ENCODE measurements around the gene IGSF11. TPM values are rescaled to one million over a fixed set of nuclear protein-coding genes. Genes with fewer than 3 reads are reported as not detected.

The IGSF11 gene
- total RNA-seq, 5 donors from 2014 or later (not counting 1 experiment from before 2014, with no cell fraction given): 0.20 to 0.70 (median 0.41) TPM

- no CpG with 5 or more reads among the region's 2 CpGs for WGBS (ENCODE audit: insufficient coverage)
- no peaks in the 10 kb centered on the region for H3K36me3 Mint-ChIP-seq
- H3K4me1 Mint-ChIP-seq: no peaks in the 10 kb centered on the region
- H3K27ac ChIP-seq (ENCODE audit: low read length): no peak overlapping the region
- DNase-seq (no peak), ATAC-seq (replicated peaks in 1 of 4) (no peak)
- no peaks in the 10 kb centered on the region for H3K4me1 ChIP-seq (ENCODE audit: control insufficient read depth in 1 of 2, extremely low read depth in 1 of 2, insufficient read depth in 2 of 2, low read length in 2 of 2)
- H3K4me3 Mint-ChIP-seq: no peak overlapping the region
- POLR2A ChIA-PET: no interaction called here
- no peaks in the 10 kb centered on the region for H3K36me3 ChIP-seq (ENCODE audit: control insufficient read depth in 2 of 2, extremely low read depth in 1 of 2, insufficient read depth in 1 of 2, low read length in 1 of 2)
- H3K27me3 ChIP-seq (replicated peaks in 1 of 2; ENCODE audit: control insufficient read depth in 2 of 2, extremely low read depth in 1 of 2, insufficient read depth in 2 of 2, low read length in 1 of 2): no peaks in the 10 kb centered on the region
- CTCF ChIA-PET: no interaction called here
- peaks cover 0 to 5% of the 10 kb centered on the region in 2 donors for H3K27me3 Mint-ChIP-seq
- H3K4me3 ChIP-seq (ENCODE audit: control insufficient read depth in 1 of 2, extremely low read depth in 1 of 2, low read length in 1 of 2): no peak overlapping the region
- no peaks in the 10 kb centered on the region for H3K9me3 Mint-ChIP-seq
- no peaks in the 10 kb centered on the region for H3K9me3 ChIP-seq
- no peak overlapping the region for H3K27ac Mint-ChIP-seq
Measured at GRCh38 chr3:119062892-119063291, 28.2 kb upstream of the IGSF11 start.

- DNase-seq: no peak
- no peak for ATAC-seq (replicated peaks in 1 of 4)
- Histone ChIP-seq H3K4me3 (ENCODE audit: control insufficient read depth in 1 of 2, extremely low read depth in 1 of 2, low read length in 1 of 2) (no peak overlapping the region), H3K9me3 (no peaks in the 10 kb centered on the region), H3K36me3 (ENCODE audit: control insufficient read depth in 2 of 2, extremely low read depth in 1 of 2, insufficient read depth in 1 of 2, low read length in 1 of 2) (no peaks in the 10 kb centered on the region), H3K27me3 (replicated peaks in 1 of 2; ENCODE audit: control insufficient read depth in 2 of 2, extremely low read depth in 1 of 2, insufficient read depth in 2 of 2, low read length in 1 of 2) (peaks cover 0 to 6% of the 10 kb centered on the region in 2 experiments), H3K27ac (ENCODE audit: low read length) (no peak overlapping the region), H3K4me1 (ENCODE audit: control insufficient read depth in 1 of 2, extremely low read depth in 1 of 2, insufficient read depth in 2 of 2, low read length in 2 of 2) (no peaks in the 10 kb centered on the region)
- H3K36me3 Mint-ChIP-seq: peaks cover 3% of the 10 kb centered on the region
- ChIA-PET POLR2A (no interaction called here), CTCF (interaction anchor here in 1 of 2 donors (0.9 to 1.1 kb wide), 2 partner anchors 11 to 160 kb away, joined by 4 read pairs; no protein-coding TSS in a partner anchor)
- peaks cover 26 to 27% of the 10 kb centered on the region in 2 donors for H3K27me3 Mint-ChIP-seq
- no peak overlapping the region for H3K4me3 Mint-ChIP-seq
- no peaks in the 10 kb centered on the region for H3K4me1 Mint-ChIP-seq
- peaks cover 0 to 12% (median 0%) of the 10 kb centered on the region in 3 donors for H3K9me3 Mint-ChIP-seq
- 88% methylated on average over 1 of the region's 2 CpGs for WGBS (ENCODE audit: insufficient coverage)
- H3K27ac Mint-ChIP-seq: no peak overlapping the region
Measured at GRCh38 chr3:119044593-119044992, 9.9 kb upstream of the IGSF11 start.

- ATAC-seq (replicated peaks in 1 of 4) (no peak), DNase-seq (no peak)
- Mint-ChIP-seq H3K27ac (no peak overlapping the region), H3K27me3 (peaks cover 39 to 42% of the 10 kb centered on the region in 2 donors), H3K36me3 (peaks cover 3% of the 10 kb centered on the region), H3K4me3 (no peak overlapping the region), H3K4me1 (no peaks in the 10 kb centered on the region), H3K9me3 (peaks cover 0 to 12% (median 0%) of the 10 kb centered on the region in 3 donors)
- no peaks in the 10 kb centered on the region for H3K9me3 ChIP-seq
- WGBS (ENCODE audit: insufficient coverage): 100% methylated on average over 1 of the region's 2 CpGs
- ChIA-PET CTCF (interaction anchor here (0.6 to 2.5 kb wide), 4 partner anchors 8 to 283 kb away, joined by 5 to 16 read pairs (median 8); partner anchors contain the start of gene IGSF11 (in 1 of the 2)), POLR2A (interaction anchor here in 1 of 2 donors (0.6 kb wide), 1 partner anchor 247 kb away, joined by 3 read pairs; no protein-coding TSS in a partner anchor)
- no peaks in the 10 kb centered on the region for H3K36me3 ChIP-seq (ENCODE audit: control insufficient read depth in 2 of 2, extremely low read depth in 1 of 2, insufficient read depth in 1 of 2, low read length in 1 of 2)
- H3K4me1 ChIP-seq (ENCODE audit: control insufficient read depth in 1 of 2, extremely low read depth in 1 of 2, insufficient read depth in 2 of 2, low read length in 2 of 2): no peaks in the 10 kb centered on the region
- no peak overlapping the region for H3K27ac ChIP-seq (ENCODE audit: low read length)
- H3K27me3 ChIP-seq (replicated peaks in 1 of 2; ENCODE audit: control insufficient read depth in 2 of 2, extremely low read depth in 1 of 2, insufficient read depth in 2 of 2, low read length in 1 of 2): peaks cover 3 to 6% of the 10 kb centered on the region in 2 experiments
- no peak overlapping the region for H3K4me3 ChIP-seq (ENCODE audit: control insufficient read depth in 1 of 2, extremely low read depth in 1 of 2, low read length in 1 of 2)
Measured at GRCh38 chr3:119042162-119042561, 7.5 kb upstream of the IGSF11 start.

GRCh38 chr3:119035014-119035346 is 334 bp upstream of the IGSF11 start:
- peak overlapping the region; percentile 69 to 90 (median 71) for H3K4me3 Mint-ChIP-seq
- H3K27ac Mint-ChIP-seq: no peak overlapping the region
- ATAC-seq (replicated peaks in 1 of 4): no peak
- H3K36me3 ChIP-seq (ENCODE audit: control insufficient read depth in 2 of 2, extremely low read depth in 1 of 2, insufficient read depth in 1 of 2, low read length in 1 of 2): no peaks in the 10 kb centered on the region
- H3K4me1 ChIP-seq (ENCODE audit: control insufficient read depth in 1 of 2, extremely low read depth in 1 of 2, insufficient read depth in 2 of 2, low read length in 2 of 2): peaks cover 2 to 9% of the 10 kb centered on the region in 2 experiments
- under 1% methylated on average over 17 of the region's 18 CpGs for WGBS (ENCODE audit: insufficient coverage)
- peaks cover 42 to 51% of the 10 kb centered on the region in 2 donors for H3K27me3 Mint-ChIP-seq
- H3K4me3 ChIP-seq (ENCODE audit: control insufficient read depth in 1 of 2, extremely low read depth in 1 of 2, low read length in 1 of 2): peak overlapping the region; percentile 62 to 90
- DNase-seq: no peak
- CTCF ChIA-PET: interaction anchor here (0.5 to 6.6 kb wide), 20 partner anchors 17 to 1561 kb away, joined by 3 to 215 read pairs (median 4); no protein-coding TSS in a partner anchor
- POLR2A ChIA-PET: interaction anchor here in 1 of 2 donors (0.6 kb wide), 1 partner anchor 151 kb away, joined by 3 read pairs; no protein-coding TSS in a partner anchor
- no peak overlapping the region for H3K27ac ChIP-seq (ENCODE audit: low read length)
- H3K9me3 Mint-ChIP-seq: no peaks in the 10 kb centered on the region
- no peaks in the 10 kb centered on the region for H3K9me3 ChIP-seq
- H3K4me1 Mint-ChIP-seq: peaks cover 8 to 14% (median 14%) of the 10 kb centered on the region in 3 donors
- H3K36me3 Mint-ChIP-seq: no peaks in the 10 kb centered on the region
- peaks cover 6 to 21% of the 10 kb centered on the region in 2 experiments for H3K27me3 ChIP-seq (replicated peaks in 1 of 2; ENCODE audit: control insufficient read depth in 2 of 2, extremely low read depth in 1 of 2, insufficient read depth in 2 of 2, low read length in 1 of 2)

GRCh38 chr3:119033393-119034255 is 1.0 kb downstream of the IGSF11 start:
- H3K4me3 Mint-ChIP-seq: peak overlapping the region; percentile 86 to 90 (median 87)
- H3K27me3 Mint-ChIP-seq: peaks cover 32 to 41% of the 10 kb centered on the region in 2 donors
- Histone ChIP-seq H3K4me1 (ENCODE audit: control insufficient read depth in 1 of 2, extremely low read depth in 1 of 2, insufficient read depth in 2 of 2, low read length in 2 of 2) (peaks cover 2 to 9% of the 10 kb centered on the region in 2 experiments), H3K27ac (ENCODE audit: low read length) (no peak overlapping the region), H3K27me3 (replicated peaks in 1 of 2; ENCODE audit: control insufficient read depth in 2 of 2, extremely low read depth in 1 of 2, insufficient read depth in 2 of 2, low read length in 1 of 2) (peaks cover 6 to 21% of the 10 kb centered on the region in 2 experiments), H3K9me3 (no peaks in the 10 kb centered on the region), H3K36me3 (ENCODE audit: control insufficient read depth in 2 of 2, extremely low read depth in 1 of 2, insufficient read depth in 1 of 2, low read length in 1 of 2) (no peaks in the 10 kb centered on the region), H3K4me3 (ENCODE audit: control insufficient read depth in 1 of 2, extremely low read depth in 1 of 2, low read length in 1 of 2) (peak overlapping the region; percentile 62 to 90)
- H3K9me3 Mint-ChIP-seq: no peaks in the 10 kb centered on the region
- CTCF ChIA-PET: interaction anchor here (0.6 to 6.6 kb wide), 19 partner anchors 9 to 320 kb away, joined by 3 to 215 read pairs (median 4); partner anchors contain the start of gene B4GALT4 (in 1 of the 2)
- H3K36me3 Mint-ChIP-seq: no peaks in the 10 kb centered on the region
- 25% methylated on average over 4 of the region's 14 CpGs for WGBS (ENCODE audit: insufficient coverage)
- H3K4me1 Mint-ChIP-seq: peaks cover 8 to 14% (median 14%) of the 10 kb centered on the region in 3 donors
- POLR2A ChIA-PET: interaction anchor here in 1 of 2 donors (0.6 to 0.7 kb wide), 2 partner anchors 84 to 170 kb away, joined by 3 to 6 read pairs; no protein-coding TSS in a partner anchor
- no peak overlapping the region for H3K27ac Mint-ChIP-seq
- no peak for ATAC-seq (replicated peaks in 1 of 4)
- DNase-seq: no peak

- H3K27ac Mint-ChIP-seq: no peak overlapping the region
- Histone ChIP-seq H3K27me3 (replicated peaks in 1 of 2; ENCODE audit: control insufficient read depth in 2 of 2, extremely low read depth in 1 of 2, insufficient read depth in 2 of 2, low read length in 1 of 2) (no peaks in the 10 kb centered on the region), H3K4me3 (ENCODE audit: control insufficient read depth in 1 of 2, extremely low read depth in 1 of 2, low read length in 1 of 2) (no peak overlapping the region), H3K36me3 (ENCODE audit: control insufficient read depth in 2 of 2, extremely low read depth in 1 of 2, insufficient read depth in 1 of 2, low read length in 1 of 2) (no peaks in the 10 kb centered on the region), H3K9me3 (no peaks in the 10 kb centered on the region), H3K4me1 (ENCODE audit: control insufficient read depth in 1 of 2, extremely low read depth in 1 of 2, insufficient read depth in 2 of 2, low read length in 2 of 2) (no peaks in the 10 kb centered on the region), H3K27ac (ENCODE audit: low read length) (no peak overlapping the region)
- H3K9me3 Mint-ChIP-seq: no peaks in the 10 kb centered on the region
- no peaks in the 10 kb centered on the region for H3K36me3 Mint-ChIP-seq
- H3K4me1 Mint-ChIP-seq: peaks cover under 1 to 2% (median under 1%) of the 10 kb centered on the region in 3 donors
- H3K4me3 Mint-ChIP-seq: no peak overlapping the region
- ChIA-PET CTCF (interaction anchor here in 1 of 2 donors (0.5 to 1.7 kb wide), 3 partner anchors 9 to 140 kb away, joined by 3 to 8 read pairs (median 4); partner anchors contain the start of gene IGSF11), POLR2A (no interaction called here)
- DNase-seq: no peak
- H3K27me3 Mint-ChIP-seq: no peaks in the 10 kb centered on the region
- ATAC-seq (replicated peaks in 1 of 4): no peak
- WGBS (ENCODE audit: insufficient coverage): 100% methylated on average over 1 of the region's 3 CpGs
Measured at GRCh38 chr3:119025171-119025795, 9.4 kb downstream of the IGSF11 start.
